GM18873 (cell line): Measurements from ENCODE around the gene MBD3.

ENCODE experiments used
- ATAC-seq: cut with Tn5 transposase; IDR thresholded peaks from one replicate; pipeline ENCODE4 v1.9.1; 2021; ENCODE audit warnings: mild to moderate bottlenecking, moderate library complexity, moderate number of reproducible peaks; ENCODE audit not compliant: unreplicated experiment, low FRiP score

Gene MBD3

DNA sequence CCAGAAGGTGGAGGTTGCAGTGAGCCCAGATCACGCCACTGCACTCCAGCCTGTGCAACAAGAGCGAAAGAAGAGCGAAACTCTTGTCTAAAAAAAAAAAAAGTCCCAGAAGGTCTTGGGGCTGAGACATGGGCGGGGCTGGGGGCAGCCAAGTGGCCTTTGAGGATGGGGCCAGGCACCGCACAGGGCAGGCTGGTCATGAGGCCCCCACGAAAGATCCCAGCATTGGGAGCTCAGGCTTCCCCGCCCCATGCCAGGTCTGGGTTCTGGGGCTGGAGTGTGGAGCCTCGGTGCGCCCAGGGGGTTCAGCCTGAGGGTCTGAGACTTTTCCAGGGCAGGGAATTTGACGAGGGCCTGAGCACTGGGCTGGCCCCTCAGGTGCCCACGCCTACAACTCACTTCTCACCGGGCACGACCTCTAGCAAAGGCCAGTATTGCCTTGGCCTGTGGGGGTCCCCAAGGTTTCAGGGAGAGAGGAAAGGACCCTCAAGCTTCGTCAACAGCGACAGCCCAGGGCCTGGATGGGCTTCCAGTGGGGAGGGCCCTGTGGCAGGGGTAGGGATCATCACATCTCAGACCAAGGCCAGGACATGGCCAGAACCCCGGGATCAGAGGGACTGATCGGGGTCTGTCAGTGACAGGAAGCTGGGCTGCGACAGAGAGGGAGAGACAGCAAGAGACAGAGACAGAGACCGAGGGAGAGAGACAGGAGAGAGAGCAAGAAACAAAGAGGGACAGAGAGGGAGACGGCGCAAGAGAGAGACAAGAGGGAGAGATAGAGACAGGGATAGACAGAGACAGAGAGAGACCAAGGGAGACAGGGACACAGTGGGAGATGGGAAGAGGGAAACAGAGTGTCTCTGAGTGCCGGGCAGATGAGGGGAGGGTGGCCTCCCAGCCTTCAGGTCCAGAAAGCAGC, 17.1 kb downstream of the MBD3 start:
- no peak for ATAC-seq

DNA sequence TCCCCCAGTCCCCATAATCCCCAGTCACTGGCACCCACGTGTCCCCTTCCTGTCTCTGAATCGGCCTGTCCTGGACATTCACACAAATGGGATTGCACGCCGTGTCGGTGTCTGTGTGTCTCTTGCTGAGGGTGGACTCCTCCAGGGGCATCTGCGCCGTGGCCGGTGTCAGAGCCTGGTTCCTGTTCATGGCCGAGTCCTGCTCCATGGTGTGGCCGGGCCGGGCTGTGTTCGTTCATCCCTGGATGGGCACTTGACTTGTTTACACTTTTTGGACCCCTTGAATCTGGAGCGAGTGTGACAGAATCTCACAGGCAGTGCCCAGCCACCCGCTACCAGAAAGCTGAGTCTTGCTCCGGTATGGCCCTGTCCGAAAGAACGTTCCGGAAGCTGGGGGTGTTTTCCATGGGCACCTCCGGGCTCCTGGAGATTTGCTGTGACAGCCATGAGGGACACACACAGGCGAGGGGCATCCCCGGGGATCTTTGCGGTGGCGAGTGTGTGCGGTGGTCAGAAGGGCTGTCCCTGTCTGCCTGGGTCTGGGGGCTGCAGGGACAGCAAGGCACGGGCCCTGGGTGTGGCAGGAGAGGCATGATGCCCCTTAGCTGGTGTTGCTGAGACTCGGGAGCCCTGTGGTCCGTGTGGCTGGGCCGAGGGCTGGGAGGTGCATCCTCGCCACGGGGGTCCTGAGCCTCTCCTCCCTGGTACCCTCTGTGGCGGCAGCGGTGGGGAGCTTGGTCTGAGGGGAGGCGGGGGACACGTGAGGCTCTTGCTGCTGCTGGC, 18.1 kb downstream of the MBD3 start:
- ATAC-seq: no peak

DNA sequence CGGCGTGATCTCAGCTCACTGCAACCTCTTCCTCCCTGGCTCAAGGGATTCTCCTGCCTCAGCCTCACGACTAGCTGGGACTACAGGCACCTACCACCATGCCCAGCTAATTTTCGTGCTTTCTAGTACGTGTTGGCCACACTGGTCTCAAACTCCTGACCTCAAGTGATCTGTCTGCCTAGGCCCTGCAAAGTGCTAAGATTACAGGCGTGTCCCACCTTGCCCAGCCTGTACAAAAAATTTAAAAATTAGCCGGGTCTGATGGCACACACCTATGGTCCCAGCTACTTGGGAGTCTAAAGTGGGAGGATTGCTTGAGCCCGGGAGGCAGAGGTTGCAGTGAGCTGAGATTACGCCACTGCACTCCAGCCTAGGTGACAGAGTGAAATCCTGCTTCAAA, 19.9 kb downstream of the MBD3 start:
- ATAC-seq: no peak

DNA sequence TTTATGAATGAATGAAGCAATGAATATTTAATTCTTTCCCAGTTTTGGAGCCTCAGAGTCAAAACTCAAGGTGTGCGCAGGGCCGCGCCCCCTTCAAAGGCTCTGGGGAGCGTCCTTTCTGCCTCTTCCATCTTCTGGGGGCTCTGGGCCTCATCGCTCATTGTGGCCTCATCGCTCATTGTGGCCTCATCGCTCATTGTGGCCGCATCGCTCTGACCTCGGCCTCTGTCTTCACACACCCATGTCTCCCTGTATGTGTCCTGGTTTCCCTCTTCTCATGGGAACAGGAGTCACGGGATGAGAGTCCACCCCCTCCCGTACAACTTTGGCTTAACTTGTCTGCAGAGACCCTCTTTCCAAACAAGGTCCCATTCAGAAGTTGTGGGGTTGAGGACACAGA, 21.3 kb downstream of the MBD3 start:
- ATAC-seq: no peak

DNA sequence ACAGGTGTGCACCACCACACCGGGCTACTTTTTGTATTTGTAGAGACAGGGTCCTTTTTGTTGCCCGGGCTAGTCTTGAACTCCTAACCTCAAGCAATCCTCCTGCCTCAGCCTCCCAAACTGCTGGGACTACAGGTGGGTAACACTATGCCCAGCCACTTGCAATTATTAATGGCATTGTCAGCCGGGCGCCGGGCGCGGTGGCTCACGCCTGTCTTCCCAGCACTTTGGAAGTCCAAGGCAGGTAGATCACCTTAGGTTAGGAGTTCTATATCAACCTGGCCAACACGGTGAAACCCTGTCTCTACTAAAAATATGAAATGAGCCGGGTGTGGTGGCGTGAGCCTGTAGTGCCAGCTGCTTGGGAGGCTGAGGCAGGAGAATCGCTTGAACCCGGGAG, 21.8 kb downstream of the MBD3 start:
- no peak for ATAC-seq

DNA sequence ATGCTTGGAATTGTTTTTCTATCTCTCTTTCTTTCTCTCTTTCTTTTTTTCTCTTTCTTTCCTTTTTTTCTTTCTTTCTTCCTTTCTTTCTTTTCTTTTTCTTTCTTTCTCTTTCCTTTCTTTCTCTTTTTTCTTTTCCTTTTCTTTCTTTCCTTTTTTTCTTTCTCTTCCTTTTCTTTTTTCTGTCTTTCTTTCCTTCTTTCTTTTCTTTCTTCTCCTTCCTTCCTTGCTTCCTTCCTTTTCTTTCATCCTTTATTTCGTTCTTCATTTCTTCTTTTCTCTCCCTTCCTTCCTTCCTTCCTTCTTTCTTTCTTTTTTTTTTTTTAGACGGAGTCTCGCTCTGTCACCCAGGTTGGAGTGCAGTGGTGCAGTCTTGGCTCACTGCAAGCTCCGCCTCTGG, 22.7 kb downstream of the MBD3 start:
- no peak for ATAC-seq

DNA sequence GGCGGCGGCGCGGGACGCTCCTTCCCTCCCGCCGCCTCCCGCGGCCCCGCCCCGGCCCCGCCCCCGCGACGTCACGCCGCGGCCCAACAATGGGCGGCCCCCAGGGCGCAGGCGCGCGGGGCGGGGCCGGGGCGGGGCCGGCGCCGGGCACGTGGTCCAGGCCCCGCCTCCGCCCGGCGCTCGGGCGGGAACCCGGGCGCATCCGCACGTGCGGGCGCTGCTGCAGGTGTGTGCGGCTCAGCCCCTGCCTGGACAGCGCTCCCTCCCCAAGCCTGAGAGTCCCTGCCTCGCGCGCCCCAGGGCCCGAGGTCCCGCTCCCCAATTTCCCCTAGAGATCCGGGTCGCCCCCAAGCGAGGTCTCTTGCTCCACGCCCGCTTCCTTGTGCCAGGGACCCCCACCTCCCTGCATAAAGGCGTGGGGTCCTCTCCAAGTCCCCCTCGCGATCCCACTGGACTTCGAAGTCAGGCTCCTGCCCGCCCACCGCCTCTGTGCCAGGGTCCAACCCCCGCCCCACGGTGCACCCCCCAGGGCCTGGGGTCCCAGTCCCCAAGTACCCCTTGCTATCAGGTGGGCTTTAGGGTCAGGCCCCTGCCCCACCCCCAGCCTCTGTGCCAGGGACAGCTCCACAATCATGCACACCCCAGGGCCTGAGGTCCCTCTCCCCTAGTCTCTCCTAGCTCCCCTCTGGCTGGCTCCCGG, 24.2 kb downstream of the MBD3 start, which contains the start of gene MEX3D:
Gene MEX3D (minus strand): TSS at position 6 of the 700 bp plus-strand sequence. CDS start 267 bp downstream, outside the sequence.
- ATAC-seq: no peak

DNA sequence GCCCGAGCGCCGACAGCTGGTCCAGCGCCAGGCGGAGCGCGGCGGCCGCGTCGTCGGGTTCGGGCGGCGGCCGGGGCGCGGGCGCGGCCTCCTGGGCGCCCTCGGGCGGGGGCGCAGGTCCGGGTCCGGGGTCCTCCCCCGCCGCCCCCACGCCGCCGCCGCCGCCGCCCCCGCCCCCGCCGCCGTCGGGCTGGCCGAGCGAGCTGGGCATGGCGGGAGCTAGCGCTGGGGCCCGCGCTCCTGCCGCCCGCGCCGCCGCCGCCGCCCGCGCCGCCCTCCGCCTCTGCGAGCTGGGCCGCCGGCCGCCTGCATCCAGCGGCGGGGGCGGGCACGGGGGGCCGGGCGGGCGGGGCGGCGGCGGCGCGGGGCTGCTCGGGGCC, 24.8 kb downstream of the MBD3 start:
- no peak for ATAC-seq

DNA sequence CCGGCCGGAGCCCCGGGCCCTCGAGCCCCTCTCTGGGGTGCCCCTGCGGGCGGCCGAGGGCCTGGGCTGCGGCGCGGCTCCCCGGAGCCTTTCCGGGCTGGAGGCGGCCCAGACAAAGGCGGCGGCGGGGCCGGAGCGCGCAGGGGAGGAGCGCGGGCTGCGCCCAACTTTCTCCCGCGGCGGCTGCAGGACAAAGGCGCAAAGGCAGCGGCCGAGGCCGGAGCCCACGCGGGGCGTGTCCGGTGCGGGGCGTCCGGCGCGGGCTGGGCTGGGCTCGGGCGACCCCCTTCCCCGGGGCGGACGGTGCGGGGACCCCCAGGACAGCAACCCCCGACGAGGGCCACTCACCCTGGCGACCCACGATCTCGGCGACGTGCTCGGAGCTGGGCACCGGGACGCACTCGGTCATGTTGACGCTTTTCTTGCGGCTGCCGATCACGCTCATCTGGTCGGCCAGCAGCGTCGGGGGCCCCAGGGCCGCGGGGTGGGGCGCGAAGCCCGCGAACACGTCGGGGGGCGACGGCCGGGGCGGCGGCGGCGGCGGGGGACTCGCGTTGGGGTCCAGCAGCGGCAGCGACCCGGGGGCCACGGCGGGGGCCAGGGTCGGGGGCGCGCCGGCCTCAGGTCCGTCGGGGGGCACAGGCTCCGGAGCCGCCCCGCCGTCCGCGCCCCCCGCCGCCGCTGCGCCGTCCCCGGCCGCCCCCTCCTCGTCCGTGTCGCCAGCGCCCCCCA, 25.4 kb downstream of the MBD3 start:
- no peak for ATAC-seq

DNA sequence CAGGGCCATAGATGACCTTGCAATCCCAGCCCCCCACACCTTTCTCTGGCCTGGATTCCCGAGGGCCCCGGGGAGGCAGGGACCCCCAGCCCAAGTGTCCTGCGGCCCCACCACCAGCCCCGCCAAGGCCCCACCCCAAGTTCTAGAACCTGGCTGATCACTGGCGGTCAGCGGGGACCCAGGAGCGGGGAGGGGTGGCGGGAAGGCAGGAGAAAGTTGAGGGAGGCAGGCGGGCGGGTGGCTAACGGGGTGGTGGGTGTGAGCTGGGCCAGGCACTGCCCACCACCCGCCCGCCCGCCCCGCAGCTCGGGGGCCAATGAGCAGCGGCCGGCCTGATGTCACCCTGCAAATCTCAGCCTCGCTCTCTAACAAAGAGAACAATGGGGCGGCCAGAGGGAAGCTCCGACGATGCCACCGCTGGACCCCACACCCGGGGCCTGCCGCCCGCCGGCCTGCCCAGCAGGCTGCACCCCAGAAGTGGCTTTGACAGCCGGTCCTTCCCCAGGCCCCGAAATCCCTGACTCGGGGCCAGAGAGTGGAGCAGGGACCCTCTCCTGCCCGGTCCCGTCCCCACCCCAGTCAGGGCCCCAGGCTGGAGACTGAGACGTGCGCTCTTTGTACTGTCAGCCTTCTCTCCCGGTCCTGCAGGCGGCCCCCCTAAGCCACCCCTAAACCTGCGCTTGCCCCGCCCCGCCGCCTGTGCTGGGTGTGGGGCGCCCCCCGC, 26.1 kb downstream of the MBD3 start:
- no peak for ATAC-seq

DNA sequence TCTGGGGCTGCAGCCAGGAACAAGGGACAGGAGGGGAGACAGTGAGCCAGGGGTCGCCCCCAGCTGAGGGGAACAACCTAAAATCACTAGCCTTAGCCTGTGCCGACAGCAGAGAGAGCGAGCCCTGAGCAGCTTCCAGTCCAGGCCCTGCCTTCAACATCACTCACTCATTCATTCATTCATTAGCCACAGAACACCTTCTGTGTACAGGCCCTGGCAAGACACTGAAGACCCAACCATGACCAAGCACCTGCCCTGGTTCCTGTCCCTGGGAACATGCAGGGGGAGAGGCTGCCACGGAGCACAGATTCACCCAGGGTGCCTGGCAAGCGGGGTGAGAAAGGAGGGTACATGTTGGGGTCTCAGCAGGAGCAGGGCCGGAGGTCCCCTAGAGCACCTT, 29.4 kb downstream of the MBD3 start:
- ATAC-seq: no peak

DNA sequence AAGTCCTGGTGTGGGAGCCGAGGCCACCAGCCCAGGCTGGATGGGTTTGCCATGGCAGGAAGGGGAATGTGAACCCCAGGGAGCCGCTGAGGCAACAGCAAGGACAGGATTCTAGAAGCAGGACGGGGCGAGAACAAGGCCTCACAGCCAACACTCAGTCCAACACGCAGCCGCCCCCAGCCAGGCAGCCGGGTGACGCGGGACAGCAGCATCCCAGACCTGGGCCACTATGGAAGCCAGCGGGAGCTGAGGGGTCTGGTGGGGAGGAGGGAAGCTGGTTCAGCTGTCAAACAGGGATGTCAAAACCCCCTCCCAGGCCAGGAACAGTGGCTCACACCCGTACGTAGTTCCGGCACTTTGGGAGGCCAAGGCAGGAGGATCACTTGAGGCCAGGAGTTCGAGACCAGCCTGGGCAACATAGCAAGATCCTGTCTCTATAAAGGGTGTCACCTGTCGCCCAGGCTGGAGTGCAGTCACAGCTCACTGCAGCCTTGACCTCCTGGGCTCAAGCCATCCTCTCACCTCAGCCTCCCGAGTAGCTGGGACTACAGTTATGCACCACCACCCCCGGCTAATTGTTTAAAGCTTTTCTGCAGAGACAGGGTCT, 31.3 kb downstream of the MBD3 start:
- no peak for ATAC-seq

DNA sequence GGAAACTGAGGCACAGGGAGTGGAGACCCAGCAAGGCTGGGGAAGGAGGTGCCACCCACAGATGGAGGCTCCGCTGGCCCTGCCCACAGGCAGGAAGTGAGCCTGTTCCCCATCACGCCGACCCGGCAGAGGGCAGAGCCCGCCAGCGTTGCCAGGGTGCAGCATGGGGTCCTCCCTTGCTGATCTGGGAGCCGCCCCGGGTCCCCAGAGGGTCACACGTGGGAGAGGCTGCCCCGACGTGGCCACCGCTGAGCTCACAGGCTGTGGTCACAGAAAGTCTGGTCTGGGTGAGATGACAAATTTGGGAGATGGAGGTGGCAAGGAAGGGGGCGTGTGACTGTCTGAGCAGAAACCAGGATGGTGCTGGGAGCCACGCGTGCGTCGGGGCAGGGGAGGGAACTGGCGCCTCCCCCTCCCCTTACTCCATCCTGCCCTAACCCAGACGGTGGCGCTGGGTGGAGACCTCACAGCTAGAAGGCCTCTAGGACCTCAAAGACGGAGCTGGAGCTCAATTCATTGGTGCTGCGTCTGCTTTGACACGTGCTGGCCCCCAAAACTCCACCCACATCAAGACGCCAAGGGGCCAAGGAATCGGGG, 32.3 kb downstream of the MBD3 start:
- no peak for ATAC-seq

DNA sequence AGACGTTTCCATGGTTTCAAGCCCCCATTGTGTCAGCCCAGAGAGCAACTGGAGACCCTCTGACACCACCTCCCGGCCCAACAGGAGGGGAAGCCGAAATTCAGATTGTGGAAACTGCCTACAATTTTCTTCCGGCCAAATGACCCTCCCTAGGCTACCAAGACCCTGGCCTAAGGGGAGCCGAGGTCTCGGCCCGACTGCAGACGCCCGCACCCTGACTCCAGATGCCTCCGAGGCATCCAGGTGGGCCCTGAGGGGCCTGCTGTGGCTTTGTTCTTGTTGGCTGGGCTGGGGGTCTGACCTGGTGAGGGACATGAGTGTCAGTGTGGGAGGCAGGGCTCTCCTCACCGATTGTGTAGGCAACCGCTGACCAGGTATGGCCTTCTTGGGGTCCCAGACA, 34.1 kb downstream of the MBD3 start:
- ATAC-seq: no peak

DNA sequence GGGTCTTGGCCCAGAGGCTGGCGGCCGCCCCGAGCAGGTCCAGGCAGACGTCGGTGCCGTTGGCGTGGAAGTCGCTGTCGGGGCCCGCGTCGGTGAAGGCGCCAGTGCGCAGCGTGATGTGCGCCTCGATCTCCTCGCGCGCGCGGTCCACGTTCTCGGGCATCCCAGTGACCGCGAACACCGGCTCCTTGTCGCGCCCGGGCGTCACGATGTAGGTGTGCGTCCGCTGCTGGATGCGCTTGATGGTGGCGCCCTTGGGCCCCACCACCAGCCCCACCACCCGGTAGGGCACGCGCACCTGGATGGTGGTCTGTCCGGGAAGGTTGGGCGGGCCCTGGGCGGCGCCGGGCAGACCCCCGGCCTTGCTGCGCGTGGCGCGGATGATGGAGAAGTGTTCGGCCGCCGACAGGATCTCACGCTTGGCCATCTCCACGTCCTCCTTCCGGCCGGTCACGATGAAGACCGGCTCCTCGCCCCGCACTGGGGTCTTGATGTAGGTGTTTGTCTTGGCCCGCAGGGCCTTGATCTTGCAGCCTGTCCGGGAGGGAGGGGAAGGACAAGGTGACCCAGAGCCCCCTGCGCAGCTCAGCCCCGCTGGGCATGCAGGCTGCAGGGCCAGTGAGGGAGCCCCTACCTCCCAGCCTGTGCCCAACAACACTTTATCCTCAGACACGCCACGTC, 36.1 kb downstream of the MBD3 start:
- no peak for ATAC-seq

DNA sequence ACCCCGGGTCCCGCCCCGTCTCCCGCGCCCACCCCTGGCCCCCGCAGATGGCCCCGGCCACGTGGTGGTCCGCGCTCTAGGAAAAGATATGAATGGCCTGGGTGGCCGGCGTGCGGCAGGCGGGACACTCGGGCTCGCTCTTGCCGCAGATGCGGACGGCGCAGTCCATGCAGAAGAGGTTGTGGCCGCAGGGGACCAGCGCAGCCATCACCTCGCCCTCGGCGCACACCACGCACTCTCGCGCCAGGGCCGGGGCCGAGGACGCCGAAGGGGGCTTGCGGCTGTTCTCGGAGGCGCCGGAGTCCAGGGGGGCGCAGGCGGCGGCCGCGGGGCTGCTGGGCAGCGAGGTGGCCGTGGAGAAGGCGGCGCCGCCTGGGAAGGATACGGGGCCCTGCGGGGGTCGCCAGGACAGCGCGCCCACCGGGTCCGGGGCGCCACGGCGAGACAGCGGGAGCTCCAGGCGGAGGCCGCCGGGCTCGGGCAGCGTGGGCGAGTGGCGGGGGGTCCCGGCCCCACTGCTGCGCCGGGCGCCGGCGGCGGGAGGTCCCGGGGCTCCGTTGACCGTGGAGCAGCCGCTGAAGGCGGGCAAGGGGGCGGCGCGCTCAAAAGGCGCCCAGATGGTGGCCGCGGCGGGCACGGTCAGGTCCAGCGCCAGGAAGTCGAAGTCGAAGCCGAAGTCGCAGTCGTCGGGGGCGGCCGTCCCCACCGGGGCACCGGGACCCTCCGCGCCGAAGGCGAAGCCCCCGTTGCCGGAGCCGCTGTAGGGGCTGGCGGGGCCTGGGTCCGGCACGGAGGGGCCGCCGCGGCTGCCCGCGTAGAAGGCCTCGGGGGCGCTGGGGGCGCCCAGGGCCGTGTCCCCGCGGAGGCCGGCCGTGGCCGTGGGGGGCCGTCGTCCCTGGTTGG, 36.9 kb downstream of the MBD3 start:
- no peak for ATAC-seq

DNA sequence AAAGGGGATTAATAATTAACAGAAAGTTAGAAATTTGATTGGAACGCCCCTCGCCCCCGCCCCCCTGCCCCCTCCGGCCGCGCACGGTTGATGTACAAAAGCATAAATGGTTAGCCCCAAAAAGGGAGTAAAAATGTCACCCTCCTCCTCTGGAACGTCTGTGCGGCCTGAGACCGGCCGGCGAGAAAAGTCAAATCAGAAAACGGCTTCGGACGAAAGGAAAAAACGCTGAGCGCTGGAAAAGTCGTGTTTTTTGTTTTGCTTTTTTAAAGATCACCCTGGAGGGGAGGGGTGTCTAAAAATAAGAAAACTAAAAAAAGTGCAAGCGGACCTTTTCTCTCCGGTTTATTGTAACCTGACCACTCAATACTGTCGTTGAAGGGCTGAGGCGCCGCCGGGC, 37.7 kb downstream of the MBD3 start:
- ATAC-seq: no peak
